ENCODE data around the gene RAB20. TPM values are rescaled to one million over a fixed set of nuclear protein-coding genes. Genes with fewer than 3 reads are reported as not detected.
"Not testable (repeated sequence)": the region's sequence is repeated elsewhere in the genome, so short reads cannot be mapped to it uniquely, and the experiment has no call there.

Gene RAB20
- 51.3 TPM for total RNA-seq
- long read RNA-seq, transcript RAB20-201 (2 exons, 1,518 nt) = major isoform, 103 of 116 reads
- long read RNA-seq, partial matches to known transcripts = 5 of 116 reads
- long read RNA-seq, other reads (novel, unspliced or antisense) = 8 of 116 reads

GRCh38 chr13:110561344-110562035 is at the start of gene RAB20:
RAB20 (minus strand) TSS chr13:110561722; CDS start chr13:110561519, 203 bp downstream.
- Histone ChIP-seq H3K9me3 (no peaks in the 10 kb centered on the region), H3K27me3 (ENCODE audit: low read depth) (no peaks in the 10 kb centered on the region), H3K36me3 (peaks cover 8% of the 10 kb centered on the region), H3K4me1 (peaks cover 45% of the 10 kb centered on the region), H3K4me3 (peak within 1 kb of the TSS; percentile 80), H3K27ac (peak within 1 kb of the TSS; percentile 93)
- ATAC-seq = peak; percentile 84 to 91
- peak; percentile 93 for DNase-seq
- TF ChIP-seq CTCF (IDR thresholded peaks at IDR 0.05) = no peak
- intact Hi-C loops (cut with DNase I) = no loop called here

GRCh38 chr13:110610955-110611595 is 49.6 kb upstream of the RAB20 start:
- Histone ChIP-seq H3K36me3 (no peaks in the 10 kb centered on the region), H3K27me3 (ENCODE audit: low read depth) (peaks cover 7% of the 10 kb centered on the region), H3K9me3 (no peaks in the 10 kb centered on the region), H3K27ac (no peak overlapping the region), H3K4me3 (no peak overlapping the region), H3K4me1 (peaks cover under 1% of the 10 kb centered on the region)
- TF ChIP-seq CTCF (IDR thresholded peaks at IDR 0.05) = no peak
- intact Hi-C loops (cut with DNase I) = no loop called here
- ATAC-seq (no peak), DNase-seq (no peak)

- intact Hi-C loops (cut with DNase I) = no loop called here
- no peak overlapping the region for H3K4me3 ChIP-seq
- H3K9me3 ChIP-seq = no peaks in the 10 kb centered on the region
- peaks cover 7% of the 10 kb centered on the region for H3K27me3 ChIP-seq (ENCODE audit: low read depth)
- DNase-seq = no peak
- no peaks in the 10 kb centered on the region for H3K4me1 ChIP-seq
- ATAC-seq = no peak
- no peak for TF ChIP-seq CTCF (IDR thresholded peaks at IDR 0.05)
- no peak overlapping the region for H3K27ac ChIP-seq
- H3K36me3 ChIP-seq = no peaks in the 10 kb centered on the region
Observed at GRCh38 chr13:110607675-110608224, 46.2 kb upstream of the RAB20 start.

- ATAC-seq; H3K36me3 ChIP-seq; DNase-seq; H3K27me3 ChIP-seq (ENCODE audit: low read depth); H3K4me1 ChIP-seq; H3K27ac ChIP-seq; H3K4me3 ChIP-seq; H3K9me3 ChIP-seq; intact Hi-C loops (cut with DNase I): not testable (repeated sequence)
Observed at GRCh38 chr13:110606281-110606680, 44.8 kb upstream of the RAB20 start.

- H3K9me3 ChIP-seq = no peaks in the 10 kb centered on the region
- H3K4me1 ChIP-seq = no peaks in the 10 kb centered on the region
- no peak overlapping the region for H3K27ac ChIP-seq
- intact Hi-C loops (cut with DNase I) = no loop called here
- TF ChIP-seq CTCF (IDR thresholded peaks at IDR 0.05) = no peak
- no peak for DNase-seq
- H3K4me3 ChIP-seq = no peak overlapping the region
- no peaks in the 10 kb centered on the region for H3K36me3 ChIP-seq
- no peaks in the 10 kb centered on the region for H3K27me3 ChIP-seq (ENCODE audit: low read depth)
- no peak for ATAC-seq
Observed at GRCh38 chr13:110605132-110605531, 43.6 kb upstream of the RAB20 start.

- Histone ChIP-seq H3K27ac (no peak overlapping the region), H3K4me3 (no peak overlapping the region), H3K4me1 (no peaks in the 10 kb centered on the region), H3K9me3 (no peaks in the 10 kb centered on the region), H3K36me3 (no peaks in the 10 kb centered on the region), H3K27me3 (ENCODE audit: low read depth) (no peaks in the 10 kb centered on the region)
- DNase-seq = no peak
- no peak for TF ChIP-seq CTCF (IDR thresholded peaks at IDR 0.05)
- ATAC-seq = no peak
- intact Hi-C loops (cut with DNase I) = no loop called here
Observed at GRCh38 chr13:110600980-110601379, 39.5 kb upstream of the RAB20 start.
